HepG2 (cell line): ENCODE results near the gene SEMA7A. TPM values are rescaled to one million over a fixed set of nuclear protein-coding genes. Genes with fewer than 3 reads are reported as not detected.
A peak's percentile ranks its signal among the peaks of the same experiment; 100 is the strongest.

Experiments
- GABPB1 ChIP-seq: IDR thresholded peaks from 2 replicates; pipeline ENCODE4 v1.6.1; 2016; ENCODE audit warnings: mild to moderate bottlenecking, missing genetic modification reagents, moderate library complexity, missing compliant biosample characterization
- HNF4A ChIP-seq: sonication (generic); formaldehyde crosslinking; IDR thresholded peaks from 2 replicates; pipeline ENCODE4 v1.4.0; 2020; ENCODE audit warnings: missing genetic modification reagents
- HNF4G ChIP-seq, 2 experiments: sonication (generic) in 1 of 2; formaldehyde crosslinking in 1 of 2; IDR thresholded peaks; 2 replicates each; pipeline versions ENCODE4 v1.4.0 to v1.6.1; 2011 to 2020; ENCODE audit warnings: borderline replicate concordance in 2 of 2, low read depth in 2 of 2, mild to moderate bottlenecking in 2 of 2, low read length in 1 of 2, missing genetic modification reagents in 1 of 2, moderate library complexity in 1 of 2
- KMT2B ChIP-seq: IDR thresholded peaks from 2 replicates; pipeline ENCODE4 v1.6.1; 2016; ENCODE audit warnings: missing genetic modification reagents, missing compliant biosample characterization
- MED1 ChIP-seq: sonication (generic); formaldehyde crosslinking; IDR thresholded peaks from 2 replicates; pipeline ENCODE4 v1.4.0; 2020; ENCODE audit warnings: missing genetic modification reagents
- NFRKB ChIP-seq: fragments of 450-650 bp; IDR thresholded peaks from 2 replicates; pipeline ENCODE4 v1.6.1; 2017
- PCBP2 ChIP-seq: fragments of 200-400 bp; formaldehyde crosslinking; optimal IDR thresholded peaks from 2 replicates; pipeline ENCODE3; 2018; ENCODE audit warnings: low read length, low read depth; ENCODE audit not compliant: poor library complexity, severe bottlenecking
- RAD51 ChIP-seq: fragments of 450-650 bp; IDR thresholded peaks from 2 replicates; pipeline ENCODE4 v1.6.1; 2016; ENCODE audit warnings: borderline replicate concordance
- SNRNP70 ChIP-seq: fragments of 200-400 bp; formaldehyde crosslinking; IDR thresholded peaks from 2 replicates; pipeline ENCODE4 v1.6.1; 2017; ENCODE audit warnings: mild to moderate bottlenecking, low read depth, low read length, moderate library complexity
- SP5 ChIP-seq: IDR thresholded peaks from 2 replicates; pipeline ENCODE4 v1.6.1; 2016; ENCODE audit warnings: low read depth, borderline replicate concordance
- TCF7 ChIP-seq: sonication (generic); IDR thresholded peaks from 2 replicates; pipeline ENCODE4 v1.6.1; 2016; ENCODE audit warnings: antibody characterized with exemption, low read depth
- TCF7L2 ChIP-seq: IDR thresholded peaks from 2 replicates; pipeline ENCODE4 v1.6.1; 2011; ENCODE audit warnings: mild to moderate bottlenecking, low read depth, low read length, moderate library complexity
- ZBTB34 ChIP-seq: sonication (generic); formaldehyde crosslinking; IDR thresholded peaks from 2 replicates; pipeline ENCODE4 v1.8.0; 2022; ENCODE audit warnings: mild to moderate bottlenecking, missing genetic modification reagents
- ZBTB42 ChIP-seq: sonication (generic); formaldehyde crosslinking; IDR thresholded peaks from 2 replicates; pipeline ENCODE4 v1.5.0; 2020; ENCODE audit warnings: mild to moderate bottlenecking, missing genetic modification reagents
- ZFP36 ChIP-seq: fragments of 150-350 bp; IDR thresholded peaks from 2 replicates; pipeline ENCODE4 v1.6.1; 2018; ENCODE audit warnings: borderline replicate concordance, low read length, low read depth; ENCODE audit not compliant: partially characterized antibody
- ZKSCAN8 ChIP-seq: IDR thresholded peaks from 2 replicates; pipeline ENCODE4 v1.6.1; 2016; ENCODE audit warnings: borderline replicate concordance, missing genetic modification reagents, missing compliant biosample characterization
- ZMAT3 ChIP-seq: sonication (generic); formaldehyde crosslinking; conservative IDR thresholded peaks from 2 replicates; pipeline ENCODE4 v1.7.0; 2021; ENCODE audit warnings: missing genetic modification reagents
- ZNF121 ChIP-seq: sonication (generic); formaldehyde crosslinking; IDR thresholded peaks from 2 replicates; pipeline ENCODE4 v1.5.0; 2020; ENCODE audit warnings: mild to moderate bottlenecking, missing genetic modification reagents
- ZNF256 ChIP-seq: sonication (generic); formaldehyde crosslinking; conservative IDR thresholded peaks from 2 replicates; pipeline ENCODE4 v1.4.0; 2020; ENCODE audit warnings: missing genetic modification reagents
- ZNF329 ChIP-seq: sonication (generic); formaldehyde crosslinking; IDR thresholded peaks from 2 replicates; pipeline ENCODE4 v1.9.0; 2021; ENCODE audit warnings: low read depth, mild to moderate bottlenecking, missing genetic modification reagents
- ZNF407 ChIP-seq: sonication (generic); formaldehyde crosslinking; IDR thresholded peaks from one replicate; pipeline ENCODE4 v1.5.1; 2020; ENCODE audit warnings: mild to moderate bottlenecking, missing genetic modification reagents; ENCODE audit errors: not compliant biosample characterization
- polyA plus RNA-seq, 8 experiments: library from polyadenylated mRNA; depleted of rRNA in 3 of 8; stranded (reverse) in 7 of 8; unstranded in 1 of 8; fragments of >200 nt; fragmentation: Illumina TruSeq in 4 of 8; extraction: Trizol in 4 of 8; gene quantifications; 2 replicates each; pipeline versions ENCODE4 v1.2.1 to v1.2.3, GENCODE V29; 2011 to 2016; ENCODE audit warnings: low read depth in 4 of 8, missing spikeins in 1 of 8, mixed read lengths in 1 of 8; ENCODE audit not compliant: insufficient read depth in 1 of 8
- total RNA-seq, 5 experiments: library from RNA; depleted of rRNA; stranded (reverse); fragments of >200 nt; fragmentation: Illumina TruSeq; extraction: Trizol; gene quantifications; 2 replicates each; pipeline ENCODE4 v1.2.3, GENCODE V29; 2016; ENCODE audit warnings: low read depth in 1 of 5

The SEMA7A gene
- total and polyA plus RNA-seq, 2 of the 13 experiments (the other 11 are each of a cell fraction or from before 2014, with no cell fraction given): 9.0 to 15.8 TPM

- TF ChIP-seq SNRNP70: no peak
- peak; percentile 56 for TF ChIP-seq HNF4A (CRISPR knock-in tag)
- no peak for TF ChIP-seq ZNF121 (CRISPR knock-in tag)
- no peak for TF ChIP-seq TCF7L2
- no peak for TF ChIP-seq ZKSCAN8 (CRISPR knock-in tag)
- peak; percentile 64 for TF ChIP-seq ZFP36
- TF ChIP-seq ZMAT3 (CRISPR knock-in tag): no peak
- TF ChIP-seq GABPB1 (CRISPR knock-in tag): no peak
- TF ChIP-seq ZNF329: no peak
- no peak for TF ChIP-seq RAD51
- TF ChIP-seq ZBTB42: peak; percentile 81
- TF ChIP-seq SP5 (CRISPR knock-in tag): peak; percentile 15; the same call in 1 of the 2 replicates
- TF ChIP-seq MED1 (CRISPR knock-in tag): 0 out of 2 replicates have a peak, but pooled peaks have one; percentile 41
- peak; percentile 29; the same call in 1 of the 2 replicates for TF ChIP-seq ZBTB34 (CRISPR knock-in tag)
- TF ChIP-seq ZNF407 (CRISPR knock-in tag): no peak
- TF ChIP-seq NFRKB: no peak
- no peak for TF ChIP-seq KMT2B
- no peak for TF ChIP-seq HNF4G (IDR thresholded peaks at IDR 0.05; ENCODE audit: borderline replicate concordance, low read depth, low read length)
- TF ChIP-seq HNF4G (CRISPR knock-in tag; IDR thresholded peaks at IDR 0.05; ENCODE audit: borderline replicate concordance, low read depth): 0 out of 2 replicates have a peak, but pooled peaks have one; percentile 23
- TF ChIP-seq PCBP2: no peak
- TF ChIP-seq TCF7: no peak; the same call in 1 of the 2 replicates
- 0 out of 2 replicates have a peak, but pooled peaks have one; percentile 31 for TF ChIP-seq ZNF256 (CRISPR knock-in tag)
These were observed 10.9 kb downstream of the SEMA7A start (continued) for GRCh38 chr15:74422652-74423430.
